A673 (cell line): ENCODE measurements around the gene PCSK6.

Source experiments
- CTCF ChIP-seq: fragments of 300-800, 200-600 bp; sonication (generic); conservative IDR thresholded peaks from 2 replicates; pipeline ENCODE4 v1.5.1; 2017; ENCODE audit warnings: low read depth, mild to moderate bottlenecking, antibody characterized with exemption, low read length, moderate library complexity, mixed read lengths
- EZH2 ChIP-seq: fragments of 200-600 bp; sonication (generic); IDR thresholded peaks from 2 replicates; pipeline ENCODE4 v1.6.1; 2017; ENCODE audit warnings: borderline replicate concordance, low read depth, mild to moderate bottlenecking, mixed read lengths, antibody characterized with exemption, low read length; ENCODE audit not compliant: poor library complexity, severe bottlenecking

DNA sequence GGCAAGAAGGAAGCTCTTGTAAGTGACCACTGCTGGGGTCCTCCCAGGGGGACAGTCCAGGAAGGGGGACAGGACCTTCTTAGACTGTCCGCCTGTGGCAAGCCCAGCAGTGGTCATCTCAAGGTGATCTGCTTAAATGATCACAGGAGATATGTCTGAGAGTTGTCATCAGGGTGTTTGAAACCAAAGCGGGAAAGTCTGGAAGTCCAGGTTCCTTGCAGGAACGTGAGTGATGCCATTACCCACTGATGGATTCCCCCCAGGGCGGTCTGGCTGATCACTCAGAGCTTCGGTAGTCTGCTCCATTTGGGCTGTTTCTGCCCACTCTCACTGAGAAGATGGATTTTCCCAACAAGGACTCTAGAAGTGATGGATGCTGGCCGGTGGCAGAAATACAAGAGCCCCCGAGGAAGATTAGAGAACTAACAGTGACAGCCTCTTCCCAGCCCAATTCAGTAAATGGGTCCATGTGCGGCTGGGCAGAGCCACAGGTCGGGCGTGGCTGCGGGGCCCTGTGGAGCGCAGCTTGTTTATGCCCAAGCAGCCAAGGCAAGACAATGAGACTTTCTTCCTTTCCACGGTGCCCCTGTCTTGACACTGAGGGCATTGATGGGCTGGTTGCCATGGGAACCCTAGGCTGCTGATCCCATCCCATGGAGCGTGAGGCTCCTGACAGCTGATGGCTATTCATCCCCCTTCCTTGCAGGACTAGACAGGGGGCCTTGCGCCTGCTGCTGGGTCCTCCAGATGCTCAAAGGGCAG, 9.5 kb downstream of the PCSK6 start:
- no peak for TF ChIP-seq CTCF
- no peak for TF ChIP-seq EZH2
